Neuronal stem cell (in vitro differentiated cells): ENCODE data around the gene PTPRJ. TPM values are rescaled to one million over a fixed set of nuclear protein-coding genes. Genes with fewer than 3 reads are reported as not detected.

Experiments
- small RNA-seq: library from polyadenylated mRNA; stranded (forward); fragments of <200 nt; extraction: miRNeasy Mini kit (QIAGEN cat#:217004); gene quantifications from one replicate; pipeline ENCODE3, GENCODE V24; 2013; ENCODE audit not compliant: insufficient read depth

Gene PTPRJ

Small RNAs within 50 kb of the gene (small RNA-seq; reads per million reads assigned to genes)
- gene MIR3161: not detected
